Measurements from ENCODE around the gene CHRNB1.

- no peak for TF ChIP-seq CTCF (IDR thresholded peaks at IDR 0.05; ENCODE audit: insufficient read depth, low read depth, low read length)
- TF ChIP-seq EZH2 (IDR thresholded peaks at IDR 0.05; ENCODE audit: insufficient read depth, low read length), result no peak
Observed at GRCh38 chr17:7484919-7485377, 40.1 kb downstream of the CHRNB1 start.
